Activated CD4-positive, alpha-beta T cell treated with anti-CD3 and anti-CD28 coated beads, Interleukin-2, amount 10 ng/mL, durations not matched to agents 7 days and 5 days (primary cell): Measurements from ENCODE around the gene IGSF8. TPM values are rescaled to one million over a fixed set of nuclear protein-coding genes. Genes with fewer than 3 reads are reported as not detected.
"Not testable (repeated sequence)": the region's sequence is repeated elsewhere in the genome, so short reads cannot be mapped to it uniquely, and the experiment has no call there.

Source experiments
- CTCF ChIA-PET: fragments of 350-600 bp; sonication (Branson Sonifier 250); formaldehyde crosslinking; loops from one replicate; lab custom pipeline; 2021; ENCODE audit warnings: antibody characterized with exemption; lab: Charles Lee
- POLR2A ChIA-PET: fragments of 350-600 bp; sonication (Branson Sonifier 250); formaldehyde crosslinking; loops from one replicate; lab custom pipeline; 2021; ENCODE audit warnings: antibody characterized with exemption; lab: Charles Lee
- DNase-seq: peaks from one replicate; pipeline ENCODE4 v3.0.0-alpha.2; 2020
- H3K27ac Mint-ChIP-seq: one replicate; pipeline ENCODE4 v1.8.0; 2021; ENCODE audit warnings: mild to moderate bottlenecking, moderate library complexity, mixed read lengths
- H3K27me3 Mint-ChIP-seq: one replicate; pipeline ENCODE4 v1.8.0; 2021; ENCODE audit warnings: mixed read lengths
- H3K36me3 Mint-ChIP-seq: one replicate; pipeline ENCODE4 v1.8.0; 2021; ENCODE audit warnings: low read depth, mixed read lengths
- H3K4me1 Mint-ChIP-seq: one replicate; pipeline ENCODE4 v1.8.0; 2021; ENCODE audit warnings: mixed read lengths
- H3K4me3 Mint-ChIP-seq: one replicate; pipeline ENCODE4 v1.8.0; 2021; ENCODE audit warnings: mild to moderate bottlenecking, moderate library complexity, mixed read lengths
- H3K9me3 Mint-ChIP-seq: one replicate; pipeline ENCODE4 v1.8.0; 2021; ENCODE audit warnings: mixed read lengths
- total RNA-seq, 2 experiments: library from RNA; stranded (reverse); gene quantifications; one replicate each; pipeline ENCODE4 v1.2.3, GENCODE V29; 2021

Gene IGSF8
- total RNA-seq, 2 experiments from 2014 or later, result 36.4 to 40.9 TPM

GRCh38 chr1:160064164-160064563 lies 34.3 kb downstream of the IGSF8 start:
- peaks cover 29% of the 10 kb centered on the region for H3K27me3 Mint-ChIP-seq
- POLR2A ChIA-PET, result no interaction called here

GRCh38 chr1:160063176-160063575 lies 35.2 kb downstream of the IGSF8 start:
- H3K27ac Mint-ChIP-seq, result no peak overlapping the region
- H3K36me3 Mint-ChIP-seq, result no peaks in the 10 kb centered on the region
- DNase-seq, result no peak
- ChIA-PET POLR2A (no interaction called here), CTCF (interaction anchor here (0.7 to 3.0 kb wide), 9 partner anchors 10 to 188 kb away, joined by 3 to 14 read pairs (median 3); no protein-coding TSS in a partner anchor)
- no peaks in the 10 kb centered on the region for H3K4me1 Mint-ChIP-seq
- no peak overlapping the region for H3K4me3 Mint-ChIP-seq
- H3K27me3 Mint-ChIP-seq, result peaks cover 23% of the 10 kb centered on the region
- H3K9me3 Mint-ChIP-seq, result no peaks in the 10 kb centered on the region

More at GRCh38 chr1:160064164-160064563, 34.3 kb downstream of the IGSF8 start:
- Mint-ChIP-seq H3K4me1 (no peaks in the 10 kb centered on the region), H3K27ac (no peak overlapping the region), H3K4me3 (no peak overlapping the region), H3K9me3 (no peaks in the 10 kb centered on the region), H3K36me3 (no peaks in the 10 kb centered on the region)
- CTCF ChIA-PET, result interaction anchor here (1.6 to 3.0 kb wide), 3 partner anchors 12 to 18 kb away, joined by 3 to 14 read pairs (median 7); no protein-coding TSS in a partner anchor
- DNase-seq, result no peak

- ChIA-PET POLR2A (no interaction called here), CTCF (interaction anchor here (1.5 to 3.0 kb wide), 2 partner anchors 16 kb away, joined by 5 to 14 read pairs; no protein-coding TSS in a partner anchor)
- DNase-seq, result no peak
- Mint-ChIP-seq H3K27me3 (peaks cover 24% of the 10 kb centered on the region), H3K36me3 (no peaks in the 10 kb centered on the region), H3K4me1 (no peaks in the 10 kb centered on the region), H3K27ac (no peak overlapping the region), H3K9me3 (no peaks in the 10 kb centered on the region), H3K4me3 (no peak overlapping the region)
These were observed 36.2 kb downstream of the IGSF8 start for GRCh38 chr1:160062230-160062532.

- CTCF ChIA-PET, result interaction anchor here (1.2 to 1.5 kb wide), 2 partner anchors 15 to 17 kb away, joined by 3 to 5 read pairs; no protein-coding TSS in a partner anchor
These were observed 36.8 kb downstream of the IGSF8 start for GRCh38 chr1:160061369-160062229.

GRCh38 chr1:160058087-160058486 lies 40.3 kb downstream of the IGSF8 start:
- Mint-ChIP-seq H3K4me3 (no peak overlapping the region), H3K4me1 (no peaks in the 10 kb centered on the region), H3K27ac (no peak overlapping the region), H3K9me3 (no peaks in the 10 kb centered on the region), H3K27me3 (peaks cover 29% of the 10 kb centered on the region), H3K36me3 (no peaks in the 10 kb centered on the region)
- CTCF ChIA-PET, result interaction anchor here (1.2 to 4.6 kb wide), 3 partner anchors 9 to 12 kb away, joined by 3 to 22 read pairs (median 4); no protein-coding TSS in a partner anchor
- POLR2A ChIA-PET, result interaction anchor here (0.9 kb wide), 1 partner anchor 86 kb away, joined by 4 read pairs; no protein-coding TSS in a partner anchor
- no peak for DNase-seq

More at GRCh38 chr1:160061369-160062229, 36.8 kb downstream of the IGSF8 start:
- H3K9me3 Mint-ChIP-seq, result no peaks in the 10 kb centered on the region
- no peak overlapping the region for H3K27ac Mint-ChIP-seq
- no peak for DNase-seq
- no peak overlapping the region for H3K4me3 Mint-ChIP-seq
- no peaks in the 10 kb centered on the region for H3K4me1 Mint-ChIP-seq
- POLR2A ChIA-PET, result no interaction called here
- peaks cover 24% of the 10 kb centered on the region for H3K27me3 Mint-ChIP-seq
- H3K36me3 Mint-ChIP-seq, result no peaks in the 10 kb centered on the region

GRCh38 chr1:160056648-160057169 lies 41.7 kb downstream of the IGSF8 start:
- ChIA-PET POLR2A (no interaction called here), CTCF (interaction anchor here (0.6 to 4.6 kb wide), 3 partner anchors 11 to 308 kb away, joined by 3 to 22 read pairs (median 4); no protein-coding TSS in a partner anchor)
- peaks cover 38% of the 10 kb centered on the region for H3K27me3 Mint-ChIP-seq
- no peak overlapping the region for H3K27ac Mint-ChIP-seq
- H3K4me1 Mint-ChIP-seq, result no peaks in the 10 kb centered on the region
- no peak overlapping the region for H3K4me3 Mint-ChIP-seq
- H3K36me3 Mint-ChIP-seq, result no peaks in the 10 kb centered on the region
- no peak for DNase-seq
- no peaks in the 10 kb centered on the region for H3K9me3 Mint-ChIP-seq

GRCh38 chr1:160053548-160054365 lies 44.7 kb downstream of the IGSF8 start:
- no peak overlapping the region for H3K4me3 Mint-ChIP-seq

GRCh38 chr1:160052936-160053335 lies 45.5 kb downstream of the IGSF8 start:
- ChIA-PET CTCF (interaction anchor here (1.2 to 4.6 kb wide), 3 partner anchors 22 to 33 kb away, joined by 3 to 20 read pairs (median 6); no protein-coding TSS in a partner anchor), POLR2A (no interaction called here)
- Mint-ChIP-seq H3K4me1 (no peaks in the 10 kb centered on the region), H3K9me3 (no peaks in the 10 kb centered on the region), H3K36me3 (no peaks in the 10 kb centered on the region), H3K4me3 (no peak overlapping the region), H3K27ac (no peak overlapping the region), H3K27me3 (peaks cover 45% of the 10 kb centered on the region)
- DNase-seq, result no peak

More at GRCh38 chr1:160053548-160054365, 44.7 kb downstream of the IGSF8 start:
- ChIA-PET POLR2A (no interaction called here), CTCF (interaction anchor here (0.7 to 4.6 kb wide), 5 partner anchors 8 to 46 kb away, joined by 3 to 22 read pairs (median 5); no protein-coding TSS in a partner anchor)
- Mint-ChIP-seq H3K27me3 (peaks cover 44% of the 10 kb centered on the region), H3K9me3 (no peaks in the 10 kb centered on the region), H3K4me1 (no peaks in the 10 kb centered on the region), H3K27ac (no peak overlapping the region), H3K36me3 (no peaks in the 10 kb centered on the region)
- DNase-seq, result no peak

- Mint-ChIP-seq H3K27me3 (peaks cover 29% of the 10 kb centered on the region), H3K4me3 (no peak overlapping the region), H3K9me3 (no peaks in the 10 kb centered on the region), H3K4me1 (peaks cover 13% of the 10 kb centered on the region), H3K36me3 (no peaks in the 10 kb centered on the region), H3K27ac (no peak overlapping the region)
- ChIA-PET CTCF (interaction anchor here (0.7 to 1.2 kb wide), 3 partner anchors 9 to 41 kb away, joined by 3 to 4 read pairs (median 3); no protein-coding TSS in a partner anchor), POLR2A (no interaction called here)
- DNase-seq, result no peak
These were observed 47.8 kb downstream of the IGSF8 start for GRCh38 chr1:160050619-160051018.

GRCh38 chr1:160050182-160050581 lies 48.2 kb downstream of the IGSF8 start:
- H3K9me3 Mint-ChIP-seq, H3K36me3 Mint-ChIP-seq, H3K4me3 Mint-ChIP-seq, DNase-seq, POLR2A ChIA-PET, H3K27ac Mint-ChIP-seq: not testable (repeated sequence)
- H3K27me3 Mint-ChIP-seq, result peaks cover 32% of the 10 kb centered on the region
- CTCF ChIA-PET, result interaction anchor here (0.7 to 1.0 kb wide), 2 partner anchors 17 to 41 kb away, joined by 3 read pairs; no protein-coding TSS in a partner anchor
- peaks cover 13% of the 10 kb centered on the region for H3K4me1 Mint-ChIP-seq

- Mint-ChIP-seq H3K36me3 (no peaks in the 10 kb centered on the region), H3K4me1 (peaks cover 13% of the 10 kb centered on the region), H3K9me3 (no peaks in the 10 kb centered on the region), H3K27ac (no peak overlapping the region), H3K27me3 (peaks cover 40% of the 10 kb centered on the region), H3K4me3 (no peak overlapping the region)
- DNase-seq, result no peak
- ChIA-PET POLR2A (no interaction called here), CTCF (interaction anchor here (0.7 to 1.3 kb wide), 2 partner anchors 18 to 25 kb away, joined by 3 to 4 read pairs; no protein-coding TSS in a partner anchor)
These were observed 49.3 kb downstream of the IGSF8 start for GRCh38 chr1:160049101-160049500.

GRCh38 chr1:160048335-160048734 lies 50.1 kb downstream of the IGSF8 start:
- H3K27ac Mint-ChIP-seq, result no peak overlapping the region
- H3K36me3 Mint-ChIP-seq, result no peaks in the 10 kb centered on the region
- DNase-seq, result no peak
- POLR2A ChIA-PET, result no interaction called here
- H3K4me1 Mint-ChIP-seq, result peaks cover 13% of the 10 kb centered on the region
- peaks cover 39% of the 10 kb centered on the region for H3K27me3 Mint-ChIP-seq
- CTCF ChIA-PET, result interaction anchor here (0.7 to 1.3 kb wide), 2 partner anchors 18 to 26 kb away, joined by 3 to 4 read pairs; no protein-coding TSS in a partner anchor
- no peaks in the 10 kb centered on the region for H3K9me3 Mint-ChIP-seq
- H3K4me3 Mint-ChIP-seq, result no peak overlapping the region
